Adipocyte (in vitro differentiated cells): ENCODE measurements around the gene GRAMD4.
A peak's percentile ranks its signal among the peaks of the same experiment; 100 is the strongest.

ENCODE experiments used
- DNase-seq: peaks from one replicate; pipeline ENCODE4 v3.0.0-alpha.2; 2015; ENCODE audit warnings: low read depth
- H3K27me3 ChIP-seq: replicated peaks from 2 replicates; pipeline ENCODE4 v1.7.0; 2013; ENCODE audit warnings: mild to moderate bottlenecking, low read length, moderate library complexity; ENCODE audit not compliant: control insufficient read depth, insufficient read depth
- H3K36me3 ChIP-seq: 2 replicates; pipeline ENCODE4 v1.7.0; 2013; ENCODE audit warnings: low read length, mild to moderate bottlenecking, moderate library complexity; ENCODE audit not compliant: control insufficient read depth, insufficient read depth, severe bottlenecking
- H3K4me1 ChIP-seq: 2 replicates; pipeline ENCODE4 v1.7.0; 2013; ENCODE audit warnings: mild to moderate bottlenecking, low read length, moderate library complexity; ENCODE audit not compliant: control insufficient read depth, insufficient read depth
- H3K4me3 ChIP-seq: 2 replicates; pipeline ENCODE4 v1.7.0; 2013; ENCODE audit warnings: mild to moderate bottlenecking, low read length, moderate library complexity
- H3K9ac ChIP-seq: 2 replicates; pipeline ENCODE4 v1.7.0; 2013; ENCODE audit warnings: mild to moderate bottlenecking, low read length, moderate library complexity
- H3K9me3 ChIP-seq: 2 replicates; pipeline ENCODE4 v1.7.0; 2013; ENCODE audit warnings: mild to moderate bottlenecking, low read length, moderate library complexity; ENCODE audit not compliant: control insufficient read depth

GRAMD4 gene

DNA sequence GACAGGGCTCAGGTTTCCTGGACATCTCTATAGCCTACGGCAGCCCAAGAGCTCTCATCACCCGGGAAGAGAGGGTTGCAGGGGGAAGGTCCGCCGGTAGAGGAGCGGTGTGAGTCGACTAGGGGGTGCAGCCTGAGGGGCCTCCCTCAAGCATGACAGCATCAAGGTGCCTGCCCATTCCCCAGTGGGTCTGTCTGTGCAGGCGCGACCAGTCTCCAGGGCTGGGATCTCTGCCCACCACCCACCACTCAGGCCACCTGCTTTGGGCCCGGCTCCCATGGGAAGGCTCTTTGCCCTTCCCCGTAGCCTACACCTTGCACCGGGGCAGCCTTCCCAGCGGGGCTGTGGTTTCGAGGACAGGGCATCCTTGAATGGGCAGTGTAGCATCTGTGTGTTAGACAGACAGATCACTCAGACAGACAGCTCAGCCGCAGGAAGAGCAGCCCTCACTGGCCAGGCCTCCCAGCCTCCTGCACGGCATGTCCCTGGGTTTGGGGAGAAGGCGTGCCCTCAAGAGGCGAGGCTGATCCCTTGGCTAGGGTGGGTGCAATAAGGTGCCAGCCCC is 88.7 kb downstream of the GRAMD4 start:
- no peaks in the 10 kb centered on the region for H3K4me1 ChIP-seq
- no peak for DNase-seq
- no peak overlapping the region for H3K4me3 ChIP-seq
- peaks cover 70% of the 10 kb centered on the region for H3K36me3 ChIP-seq
- H3K9ac ChIP-seq, result no peak overlapping the region
- no peaks in the 10 kb centered on the region for H3K27me3 ChIP-seq
- no peaks in the 10 kb centered on the region for H3K9me3 ChIP-seq

DNA sequence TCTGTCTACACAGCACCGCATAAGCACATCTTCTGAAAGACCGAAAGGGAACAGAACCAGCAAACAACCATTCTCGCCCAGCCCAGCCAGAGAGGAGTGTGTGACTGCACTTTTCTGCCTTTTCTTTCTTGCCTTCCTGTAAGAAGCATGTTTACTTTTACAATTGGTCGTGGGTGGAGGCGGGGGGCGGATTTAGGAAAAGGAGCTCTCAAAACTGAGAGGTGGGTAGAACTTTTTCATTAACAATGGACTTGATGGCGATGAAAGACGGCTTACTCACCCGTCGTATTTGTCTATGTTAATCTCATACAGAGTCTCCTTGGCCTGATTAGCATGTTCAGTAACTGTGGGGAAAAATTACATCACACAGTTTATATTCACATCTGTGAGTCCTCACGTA is 90.6 kb downstream of the GRAMD4 start:
- no peak overlapping the region for H3K9ac ChIP-seq
- no peak overlapping the region for H3K4me3 ChIP-seq
- H3K36me3 ChIP-seq, result peaks cover 62% of the 10 kb centered on the region
- peaks cover 11% of the 10 kb centered on the region for H3K4me1 ChIP-seq
- H3K27me3 ChIP-seq, result no peaks in the 10 kb centered on the region
- no peak for DNase-seq
- no peaks in the 10 kb centered on the region for H3K9me3 ChIP-seq

DNA sequence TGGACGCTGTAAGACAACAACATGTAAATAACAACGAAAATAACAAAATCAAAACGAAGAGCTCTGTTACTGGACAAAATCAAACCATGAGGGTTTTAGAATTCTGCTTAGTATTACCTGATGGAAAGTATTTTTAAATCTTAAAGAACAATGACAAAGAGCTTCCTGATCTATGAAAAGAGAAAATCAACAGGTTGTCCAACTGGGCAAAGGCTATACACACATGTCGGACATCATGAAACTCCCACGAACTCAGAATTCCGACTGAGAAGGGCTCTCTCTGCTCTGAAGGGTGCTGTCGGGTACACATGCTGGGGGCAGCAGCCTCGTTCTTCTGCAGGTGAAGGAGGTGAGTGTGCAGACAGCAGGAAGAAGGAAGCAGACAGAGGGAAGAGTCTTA is 92.1 kb downstream of the GRAMD4 start:
- peaks cover 52% of the 10 kb centered on the region for H3K36me3 ChIP-seq
- H3K4me1 ChIP-seq, result peaks cover 11% of the 10 kb centered on the region
- no peak overlapping the region for H3K9ac ChIP-seq
- no peaks in the 10 kb centered on the region for H3K27me3 ChIP-seq
- no peaks in the 10 kb centered on the region for H3K9me3 ChIP-seq
- H3K4me3 ChIP-seq, result no peak overlapping the region
- no peak for DNase-seq

DNA sequence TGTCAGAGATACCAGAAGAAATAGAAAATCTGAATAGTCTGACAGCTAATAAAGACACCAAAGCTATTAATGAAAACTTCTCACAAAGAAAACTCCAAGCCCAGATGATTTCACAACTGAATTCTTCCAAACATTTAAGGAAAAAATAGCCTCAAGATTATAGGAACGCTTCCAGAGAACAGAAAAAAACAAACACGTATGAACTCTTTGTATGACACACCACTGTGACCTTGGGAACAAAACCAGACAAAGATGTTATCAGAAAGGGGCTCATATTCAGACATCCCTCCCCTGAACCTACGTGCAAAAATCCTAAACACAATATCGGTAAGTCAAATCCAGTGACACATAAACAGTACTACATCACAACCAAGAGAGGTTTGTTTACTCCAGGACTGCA is 94.4 kb downstream of the GRAMD4 start:
- H3K9me3 ChIP-seq, result no peaks in the 10 kb centered on the region
- H3K36me3 ChIP-seq, result peaks cover 48% of the 10 kb centered on the region
- no peak overlapping the region for H3K9ac ChIP-seq
- H3K4me3 ChIP-seq, result no peak overlapping the region
- H3K4me1 ChIP-seq, result peaks cover 11% of the 10 kb centered on the region
- DNase-seq, result peak; percentile 71
- H3K27me3 ChIP-seq, result no peaks in the 10 kb centered on the region

DNA sequence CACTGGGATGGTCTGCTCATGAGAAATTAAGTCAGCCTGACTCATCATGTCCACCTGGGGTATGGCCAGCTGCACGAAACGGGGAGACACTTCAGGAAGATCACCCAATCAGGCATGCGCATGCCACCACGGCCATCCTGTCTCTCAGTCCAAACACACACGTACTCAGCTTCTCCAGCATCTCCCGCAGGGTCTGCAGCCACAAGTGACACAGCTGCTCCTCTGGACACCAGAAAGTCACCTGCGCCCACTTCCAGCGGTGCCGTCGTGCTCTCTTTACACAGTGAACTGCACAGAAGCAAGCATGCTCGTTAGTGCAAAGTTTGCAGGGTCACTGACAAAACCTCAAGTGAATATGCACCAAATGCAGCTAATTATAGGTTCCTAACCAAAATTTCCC is 99.7 kb downstream of the GRAMD4 start:
- Histone ChIP-seq H3K27me3 (no peaks in the 10 kb centered on the region), H3K36me3 (peaks cover 32% of the 10 kb centered on the region), H3K9ac (no peak overlapping the region), H3K4me1 (peaks cover under 1% of the 10 kb centered on the region), H3K9me3 (no peaks in the 10 kb centered on the region), H3K4me3 (no peak overlapping the region)
- no peak for DNase-seq

DNA sequence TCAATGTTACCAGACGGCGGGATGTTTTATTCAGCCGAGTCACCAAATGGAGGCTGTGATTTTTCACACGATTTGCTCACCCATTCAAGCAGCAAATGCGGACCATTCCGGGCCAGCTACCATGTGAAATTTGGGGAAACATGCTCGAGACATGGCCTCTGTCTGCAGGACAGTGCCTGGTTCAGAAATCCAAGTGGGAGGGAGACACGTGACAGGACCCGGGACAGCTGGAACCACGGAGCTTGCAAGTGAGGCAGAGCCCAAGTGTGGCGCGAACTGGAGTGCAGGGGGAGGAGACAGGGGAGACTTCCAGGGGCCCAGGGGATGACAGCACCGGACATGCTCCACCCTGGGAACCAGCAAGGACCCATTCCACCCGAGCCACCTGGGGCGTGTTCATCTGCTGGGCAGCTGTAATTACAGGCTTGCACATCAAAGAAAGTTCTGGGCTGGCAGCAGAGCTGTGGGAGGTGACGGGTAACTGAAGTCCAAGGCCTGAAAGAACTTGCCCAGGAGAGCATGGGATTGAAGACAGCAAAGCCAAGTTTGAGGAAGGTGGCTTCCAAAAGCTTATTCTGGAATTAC is 101.4 kb downstream of the GRAMD4 start:
- Histone ChIP-seq H3K9me3 (no peaks in the 10 kb centered on the region), H3K9ac (no peak overlapping the region), H3K27me3 (no peaks in the 10 kb centered on the region), H3K4me1 (peaks cover 5% of the 10 kb centered on the region), H3K4me3 (no peak overlapping the region), H3K36me3 (peaks cover 32% of the 10 kb centered on the region)
- DNase-seq, result no peak

DNA sequence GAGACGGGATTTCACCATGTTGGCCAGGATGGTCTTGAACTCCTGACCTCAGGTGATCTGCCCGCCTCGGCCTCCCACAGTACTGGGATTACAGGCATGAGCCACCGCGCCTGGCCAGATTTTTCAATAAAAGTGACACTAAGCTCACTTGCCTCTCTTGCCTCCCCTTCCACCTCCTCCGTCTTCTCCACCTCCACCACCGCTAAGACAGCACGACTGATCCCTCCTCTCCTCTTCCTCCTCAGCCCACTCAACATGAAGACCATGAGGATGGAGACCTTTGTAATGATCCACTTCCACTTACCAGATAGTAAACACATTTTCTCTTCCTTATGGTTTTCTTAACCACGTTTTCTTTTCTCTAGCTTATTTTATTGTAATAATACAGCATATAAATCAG is 103.7 kb downstream of the GRAMD4 start:
- no peak for DNase-seq
- H3K27me3 ChIP-seq, result no peaks in the 10 kb centered on the region
- peaks cover 16% of the 10 kb centered on the region for H3K36me3 ChIP-seq
- peaks cover 9% of the 10 kb centered on the region for H3K4me1 ChIP-seq
- H3K9me3 ChIP-seq, result no peaks in the 10 kb centered on the region
- no peak overlapping the region for H3K9ac ChIP-seq
- no peak overlapping the region for H3K4me3 ChIP-seq

DNA sequence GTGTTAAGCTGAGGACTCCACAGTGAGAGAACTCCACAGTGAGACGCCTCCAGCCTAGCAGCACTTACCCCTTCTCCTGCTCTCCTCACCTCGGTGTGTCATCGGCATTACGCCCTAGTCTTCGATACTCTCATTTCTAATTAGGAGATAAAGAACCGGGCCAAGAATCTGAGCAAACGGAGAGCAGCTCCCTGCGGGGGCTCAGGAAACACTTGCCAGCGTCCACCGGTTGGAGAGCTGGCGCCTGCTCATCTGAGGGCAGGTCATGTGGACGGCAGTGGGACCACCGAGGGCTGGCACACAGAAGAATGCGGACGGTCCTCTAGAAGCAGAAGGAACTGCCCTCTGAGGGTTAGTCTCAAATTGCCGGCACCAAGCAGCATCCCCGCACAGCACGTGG is 104.9 kb downstream of the GRAMD4 start:
- Histone ChIP-seq H3K4me3 (no peak overlapping the region), H3K9ac (no peak overlapping the region), H3K9me3 (no peaks in the 10 kb centered on the region), H3K36me3 (peaks cover 3% of the 10 kb centered on the region), H3K27me3 (no peaks in the 10 kb centered on the region), H3K4me1 (peaks cover 9% of the 10 kb centered on the region)
- DNase-seq, result no peak

DNA sequence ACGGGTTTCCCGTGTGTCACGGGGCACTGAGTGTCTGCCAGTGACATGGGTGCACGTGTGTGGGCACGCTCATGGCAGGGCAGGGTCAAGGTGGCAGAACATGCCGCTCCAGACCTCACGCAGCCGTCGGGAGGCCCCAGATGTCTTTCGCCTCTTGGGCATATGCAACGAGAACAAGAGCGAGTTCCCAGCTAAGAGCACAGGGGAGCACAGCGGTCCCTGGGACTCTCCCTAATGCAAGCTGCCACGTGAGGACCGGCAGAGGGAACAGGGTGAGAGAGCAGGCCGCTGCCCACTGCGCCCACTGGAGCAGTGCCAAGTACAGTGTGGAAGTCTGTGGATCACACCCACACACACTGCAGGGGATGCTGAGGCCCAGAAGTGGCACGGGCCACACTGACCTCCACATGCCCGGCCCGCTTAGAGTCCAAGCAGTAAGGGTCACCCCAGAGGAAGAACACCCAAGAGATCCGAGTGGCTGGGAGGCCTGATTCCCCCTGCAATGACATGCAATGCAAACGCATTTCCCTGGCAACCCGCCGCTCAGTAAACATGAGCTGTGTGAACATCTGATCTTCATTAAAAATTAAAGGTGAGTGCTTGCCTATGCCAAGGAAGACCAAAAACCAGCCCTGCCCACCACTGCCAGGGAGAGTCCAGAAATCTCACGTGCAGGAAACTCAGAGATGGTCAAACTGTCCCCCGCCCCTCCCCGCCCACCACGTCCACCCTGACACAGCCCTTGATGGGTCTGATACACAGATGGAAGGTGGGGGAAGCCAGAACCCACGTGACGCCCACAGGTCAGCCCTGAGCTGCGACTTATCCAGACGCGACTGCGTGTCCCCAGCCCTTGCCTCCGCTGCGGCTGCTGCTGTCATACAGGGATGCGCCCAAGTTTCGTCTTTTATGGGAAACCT is 106.1 kb downstream of the GRAMD4 start:
- Histone ChIP-seq H3K4me3 (no peak overlapping the region), H3K27me3 (no peaks in the 10 kb centered on the region), H3K9me3 (no peaks in the 10 kb centered on the region), H3K4me1 (peaks cover 9% of the 10 kb centered on the region), H3K9ac (no peak overlapping the region), H3K36me3 (no peaks in the 10 kb centered on the region)
- DNase-seq, result peak; percentile 50

DNA sequence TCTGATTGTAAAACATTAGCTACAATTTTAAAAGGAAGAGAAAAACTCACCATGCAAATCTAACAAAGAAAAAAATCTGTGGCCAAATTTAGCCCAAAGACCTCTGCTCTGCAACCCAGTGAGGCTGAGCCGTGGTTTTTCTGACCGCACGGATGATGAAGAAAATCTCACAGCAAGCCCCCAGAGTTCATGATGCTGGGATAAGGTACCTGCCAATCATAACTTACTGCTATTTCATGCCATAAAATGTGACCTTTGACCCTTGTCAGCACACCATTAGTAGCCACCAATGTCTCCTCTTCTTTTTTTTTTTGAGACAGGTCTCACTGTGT is 106.8 kb downstream of the GRAMD4 start:
- Histone ChIP-seq H3K27me3 (no peaks in the 10 kb centered on the region), H3K36me3 (no peaks in the 10 kb centered on the region), H3K9me3 (no peaks in the 10 kb centered on the region), H3K4me3 (no peak overlapping the region), H3K4me1 (peaks cover 9% of the 10 kb centered on the region), H3K9ac (no peak overlapping the region)
- DNase-seq, result no peak

DNA sequence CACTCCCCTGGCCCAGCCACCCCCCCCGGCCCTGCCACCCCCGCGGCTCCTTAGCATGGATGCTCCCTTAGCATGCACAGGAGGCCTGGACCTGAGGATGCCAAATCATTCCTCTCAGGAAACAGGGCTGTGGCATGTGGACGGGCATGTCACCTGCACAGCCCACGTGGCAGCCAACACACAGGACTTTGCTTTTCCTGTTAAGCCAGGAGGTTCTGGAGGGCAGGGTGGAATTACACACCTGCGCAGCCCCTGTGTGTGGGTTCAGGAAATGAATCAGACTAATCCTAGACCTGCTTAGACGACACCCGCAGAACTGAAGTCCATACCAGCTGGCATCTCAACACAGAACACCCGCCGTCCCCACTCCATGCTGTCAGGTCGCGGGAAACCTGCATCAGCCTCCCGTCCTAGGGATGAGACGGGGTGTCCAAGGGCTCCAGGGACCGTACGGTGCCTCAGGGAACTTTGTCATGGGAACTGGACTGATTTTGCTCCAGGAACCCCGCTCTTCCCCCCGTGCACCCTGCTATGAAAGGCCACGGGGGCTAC is 107.7 kb downstream of the GRAMD4 start:
- Histone ChIP-seq H3K36me3 (no peaks in the 10 kb centered on the region), H3K9me3 (no peaks in the 10 kb centered on the region), H3K27me3 (no peaks in the 10 kb centered on the region), H3K4me1 (peaks cover 9% of the 10 kb centered on the region), H3K9ac (no peak overlapping the region), H3K4me3 (no peak overlapping the region)
- no peak for DNase-seq
